IPS-20b (cell line): ENCODE results near the gene MXD3.

ENCODE experiments used
- H3K27ac ChIP-seq: one replicate; pipeline ENCODE4 v1.5.1; 2013; ENCODE audit warnings: low read length
- H3K27me3 ChIP-seq: 2 replicates; pipeline ENCODE4 v1.6.1; 2013; ENCODE audit warnings: mild to moderate bottlenecking, low read length, inconsistent platforms; ENCODE audit not compliant: insufficient read depth
- H3K36me3 ChIP-seq: 2 replicates; pipeline ENCODE4 v1.6.1; 2013; ENCODE audit warnings: low read depth, mild to moderate bottlenecking, inconsistent platforms, low read length, moderate library complexity; ENCODE audit not compliant: insufficient read depth
- H3K4me1 ChIP-seq: 2 replicates; pipeline ENCODE4 v1.6.1; 2013; ENCODE audit warnings: mild to moderate bottlenecking, control low read depth, inconsistent platforms, low read length, moderate library complexity; ENCODE audit not compliant: insufficient read depth
- H3K4me3 ChIP-seq: 2 replicates; pipeline ENCODE4 v1.5.1; 2013; ENCODE audit warnings: mild to moderate bottlenecking, low read length, inconsistent platforms
- H3K9ac ChIP-seq: 2 replicates; pipeline ENCODE4 v1.6.1; 2013; ENCODE audit warnings: low read depth, mild to moderate bottlenecking, inconsistent platforms, low read length, moderate library complexity
- H3K9me3 ChIP-seq: 2 replicates; pipeline ENCODE4 v1.6.1; 2013; ENCODE audit warnings: mild to moderate bottlenecking, low read depth, low read length, inconsistent platforms; ENCODE audit not compliant: insufficient read depth

Gene MXD3

DNA sequence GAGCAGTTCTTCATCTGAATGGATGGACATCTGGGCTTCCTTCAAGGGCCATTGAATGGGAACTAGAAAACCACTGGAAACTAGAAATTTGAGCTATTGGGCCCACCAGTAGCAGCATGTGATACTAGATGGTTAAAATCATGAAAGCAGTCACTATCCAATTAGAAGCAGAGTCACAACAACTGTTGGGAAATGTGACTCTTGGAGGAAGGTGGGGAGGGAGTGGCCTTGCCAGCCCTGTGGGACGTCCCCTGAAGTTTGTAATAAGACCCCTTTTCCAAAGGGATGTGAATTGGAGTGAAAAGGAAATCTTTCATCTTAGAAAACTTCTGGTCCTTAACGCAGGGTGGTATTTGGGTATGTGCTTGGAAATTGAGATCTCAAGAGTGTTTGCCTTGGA lies 13.8 kb downstream of the MXD3 start:
- Histone ChIP-seq H3K27ac (no peak overlapping the region), H3K9me3 (no peaks in the 10 kb centered on the region), H3K4me3 (no peak overlapping the region), H3K36me3 (peaks cover 74% of the 10 kb centered on the region), H3K4me1 (no peaks in the 10 kb centered on the region), H3K27me3 (no peaks in the 10 kb centered on the region), H3K9ac (no peak overlapping the region)

DNA sequence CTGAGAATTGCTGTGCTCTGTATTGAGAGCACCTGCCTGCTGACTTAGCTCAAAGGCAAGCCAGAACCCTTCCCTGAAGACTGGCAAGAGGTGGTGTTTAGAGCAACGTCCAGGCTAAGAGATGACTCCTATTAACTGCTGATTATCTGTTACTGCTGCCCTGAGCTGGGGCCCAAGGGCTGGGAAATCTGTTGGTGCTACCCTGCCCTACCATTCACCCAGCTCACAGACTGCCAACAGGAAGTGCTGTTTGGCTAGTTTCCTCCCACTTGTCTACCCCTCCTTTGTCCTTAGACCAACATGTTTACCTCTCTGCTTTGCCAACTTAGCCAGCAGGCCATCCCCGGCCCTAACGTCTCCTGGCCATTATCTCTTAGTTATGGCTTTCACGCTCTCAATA lies 15.1 kb downstream of the MXD3 start:
- H3K9me3 ChIP-seq = no peaks in the 10 kb centered on the region
- peaks cover 82% of the 10 kb centered on the region for H3K36me3 ChIP-seq
- H3K27me3 ChIP-seq = no peaks in the 10 kb centered on the region
- H3K4me1 ChIP-seq = no peaks in the 10 kb centered on the region
- H3K27ac ChIP-seq = no peak overlapping the region
- no peak overlapping the region for H3K4me3 ChIP-seq
- no peak overlapping the region for H3K9ac ChIP-seq

DNA sequence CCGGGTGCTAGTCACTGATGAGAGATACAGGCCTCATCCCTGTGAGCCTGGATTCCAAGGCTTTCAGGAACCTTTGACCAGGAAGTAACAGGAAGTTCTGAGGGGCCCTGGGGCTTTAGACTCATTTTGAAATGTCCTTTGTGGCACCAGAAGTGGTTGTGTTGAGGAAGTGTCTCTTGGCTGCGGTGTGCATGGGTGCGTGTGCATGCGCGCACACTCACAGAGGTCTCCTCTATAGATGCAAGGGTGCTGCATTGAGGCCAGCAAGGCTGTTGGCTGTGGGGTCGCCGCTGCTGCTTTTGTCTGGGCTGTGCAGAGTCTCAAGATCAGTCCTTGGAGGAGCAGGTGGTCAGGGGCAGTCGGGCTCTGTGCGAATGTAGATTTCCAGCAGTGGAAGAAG lies 15.8 kb downstream of the MXD3 start:
- Histone ChIP-seq H3K36me3 (peaks cover 82% of the 10 kb centered on the region), H3K27ac (no peak overlapping the region), H3K9me3 (no peaks in the 10 kb centered on the region), H3K4me3 (no peak overlapping the region), H3K4me1 (no peaks in the 10 kb centered on the region), H3K9ac (no peak overlapping the region), H3K27me3 (no peaks in the 10 kb centered on the region)

DNA sequence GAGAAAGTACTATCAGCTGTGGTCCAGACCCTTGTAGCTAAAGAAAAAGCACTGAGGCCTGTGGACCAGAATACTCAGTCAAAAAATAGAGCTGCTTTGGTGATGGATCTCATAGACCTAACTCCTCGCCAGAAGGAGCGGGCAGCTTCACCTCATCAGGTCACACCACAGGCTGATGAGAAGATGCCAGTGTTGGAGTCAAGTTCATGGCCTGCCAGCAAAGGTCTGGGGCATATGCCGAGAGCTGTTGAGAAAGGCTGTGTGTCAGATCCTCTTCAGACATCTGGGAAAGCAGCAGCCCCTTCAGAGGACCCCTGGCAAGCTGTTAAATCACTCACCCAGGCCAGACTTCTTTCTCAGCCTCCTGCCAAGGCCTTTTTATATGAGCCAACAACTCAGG lies 17.1 kb downstream of the MXD3 start:
- H3K27me3 ChIP-seq = no peaks in the 10 kb centered on the region
- H3K27ac ChIP-seq = no peak overlapping the region
- no peak overlapping the region for H3K9ac ChIP-seq
- H3K4me1 ChIP-seq = no peaks in the 10 kb centered on the region
- peaks cover 87% of the 10 kb centered on the region for H3K36me3 ChIP-seq
- H3K9me3 ChIP-seq = no peaks in the 10 kb centered on the region
- H3K4me3 ChIP-seq = no peak overlapping the region

DNA sequence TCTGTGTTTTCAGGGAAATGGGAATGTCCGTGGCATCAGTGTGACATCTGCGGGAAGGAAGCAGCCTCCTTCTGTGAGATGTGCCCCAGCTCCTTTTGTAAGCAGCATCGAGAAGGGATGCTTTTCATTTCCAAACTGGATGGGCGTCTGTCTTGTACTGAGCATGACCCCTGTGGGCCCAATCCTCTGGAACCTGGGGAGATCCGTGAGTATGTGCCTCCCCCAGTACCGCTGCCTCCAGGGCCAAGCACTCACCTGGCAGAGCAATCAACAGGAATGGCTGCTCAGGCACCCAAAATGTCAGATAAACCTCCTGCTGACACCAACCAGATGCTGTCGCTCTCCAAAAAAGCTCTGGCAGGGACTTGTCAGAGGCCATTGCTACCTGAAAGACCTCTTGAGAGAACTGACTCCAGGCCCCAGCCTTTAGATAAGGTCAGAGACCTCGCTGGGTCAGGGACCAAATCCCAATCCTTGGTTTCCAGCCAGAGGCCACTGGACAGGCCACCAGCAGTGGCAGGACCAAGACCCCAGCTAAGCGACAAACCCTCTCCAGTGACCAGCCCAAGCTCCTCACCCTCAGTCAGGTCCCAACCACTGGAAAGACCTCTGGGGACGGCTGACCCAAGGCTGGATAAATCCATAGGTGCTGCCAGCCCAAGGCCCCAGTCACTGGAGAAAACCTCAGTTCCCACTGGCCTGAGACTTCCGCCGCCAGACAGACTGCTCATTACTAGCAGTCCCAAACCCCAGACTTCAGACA lies 17.7 kb downstream of the MXD3 start:
- Histone ChIP-seq H3K27me3 (no peaks in the 10 kb centered on the region), H3K36me3 (peaks cover 93% of the 10 kb centered on the region), H3K4me3 (no peak overlapping the region), H3K9me3 (no peaks in the 10 kb centered on the region), H3K4me1 (no peaks in the 10 kb centered on the region), H3K9ac (no peak overlapping the region), H3K27ac (no peak overlapping the region)

DNA sequence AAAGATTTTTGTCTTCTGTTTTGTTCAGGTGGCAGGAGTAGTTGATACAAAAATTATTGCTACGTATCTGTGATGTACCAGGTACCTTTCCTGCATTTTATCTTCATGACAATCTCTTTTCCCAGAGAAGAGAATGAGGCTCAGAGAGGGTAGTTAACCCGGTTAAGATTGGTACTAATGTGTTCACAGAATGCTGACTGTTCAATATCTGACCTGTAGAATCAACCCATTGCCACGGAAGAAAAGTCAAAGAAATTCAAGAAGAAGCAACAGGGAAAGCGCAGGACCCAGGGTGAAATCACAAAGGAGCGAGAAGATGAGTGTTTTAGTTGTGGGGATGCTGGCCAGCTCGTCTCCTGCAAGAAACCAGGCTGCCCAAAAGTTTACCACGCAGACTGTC lies 20.0 kb downstream of the MXD3 start:
- no peak overlapping the region for H3K4me3 ChIP-seq
- H3K9me3 ChIP-seq = no peaks in the 10 kb centered on the region
- no peaks in the 10 kb centered on the region for H3K27me3 ChIP-seq
- no peak overlapping the region for H3K27ac ChIP-seq
- peaks cover 98% of the 10 kb centered on the region for H3K36me3 ChIP-seq
- no peak overlapping the region for H3K9ac ChIP-seq
- no peaks in the 10 kb centered on the region for H3K4me1 ChIP-seq

DNA sequence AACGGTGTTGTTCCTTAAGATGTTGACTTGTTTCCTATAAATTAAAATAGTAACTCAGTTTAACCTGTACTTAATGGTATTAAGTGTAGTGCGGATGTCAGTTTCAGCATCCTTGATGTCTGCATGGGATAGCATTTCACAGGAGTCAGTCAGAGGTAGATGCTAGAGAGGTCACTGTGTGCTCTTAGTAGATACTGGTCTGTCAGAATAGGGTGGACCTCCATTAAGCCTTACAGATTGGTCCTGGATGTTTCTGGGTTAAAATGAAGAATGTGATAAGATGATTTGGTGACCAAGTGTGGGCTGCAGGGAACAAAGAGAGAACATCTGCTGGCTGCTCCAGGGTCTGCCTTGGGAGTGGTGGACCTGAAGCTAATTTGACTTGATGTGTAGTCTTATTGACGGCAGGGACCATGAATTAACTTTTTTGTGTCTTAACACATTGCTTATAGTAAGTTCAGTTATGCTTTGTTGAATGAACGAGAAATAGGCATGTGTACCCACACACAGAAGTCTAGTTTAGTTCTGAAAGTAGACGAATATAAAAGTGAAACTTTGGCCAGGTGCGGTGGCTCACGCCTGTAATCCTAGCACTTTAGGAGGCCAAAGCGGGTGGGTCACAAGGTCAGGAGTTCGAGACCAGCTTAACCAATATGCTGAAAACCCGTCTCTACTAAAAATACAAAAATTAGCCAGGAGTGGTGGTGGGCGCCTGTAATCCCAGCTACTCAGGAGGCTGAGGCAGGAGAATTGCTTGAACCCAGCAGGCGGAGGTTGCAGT lies 20.7 kb downstream of the MXD3 start:
- Histone ChIP-seq H3K36me3 (peaks cover 98% of the 10 kb centered on the region), H3K9ac (no peak overlapping the region), H3K9me3 (no peaks in the 10 kb centered on the region)

DNA sequence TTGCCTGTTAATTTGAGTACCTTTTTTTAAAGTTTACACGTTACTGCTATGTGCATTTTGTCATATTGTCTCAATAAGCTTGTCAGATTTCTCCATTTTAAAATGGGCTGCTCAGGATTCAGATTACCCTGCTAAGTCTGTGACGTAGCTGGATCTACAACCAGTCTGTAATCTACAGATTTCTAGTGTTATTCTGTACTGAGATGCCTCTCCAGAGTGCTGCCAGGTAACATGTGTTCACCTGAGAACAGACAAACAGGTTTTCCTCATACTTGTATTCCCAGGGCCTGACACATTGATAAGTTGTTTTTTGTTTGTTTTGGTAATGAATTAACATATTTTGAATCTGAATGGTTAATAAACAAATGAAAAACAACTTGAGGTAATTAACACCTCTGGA lies 23.5 kb downstream of the MXD3 start:
- H3K4me3 ChIP-seq = no peak overlapping the region
- no peak overlapping the region for H3K27ac ChIP-seq
- H3K27me3 ChIP-seq = no peaks in the 10 kb centered on the region
- no peaks in the 10 kb centered on the region for H3K4me1 ChIP-seq
- no peak overlapping the region for H3K9ac ChIP-seq
- H3K36me3 ChIP-seq = peaks cover 96% of the 10 kb centered on the region
- no peaks in the 10 kb centered on the region for H3K9me3 ChIP-seq

More for the DNA sequence above, 20.7 kb downstream of the MXD3 start:
- no peaks in the 10 kb centered on the region for H3K4me1 ChIP-seq
- no peaks in the 10 kb centered on the region for H3K27me3 ChIP-seq
- no peak overlapping the region for H3K4me3 ChIP-seq
- no peak overlapping the region for H3K27ac ChIP-seq

DNA sequence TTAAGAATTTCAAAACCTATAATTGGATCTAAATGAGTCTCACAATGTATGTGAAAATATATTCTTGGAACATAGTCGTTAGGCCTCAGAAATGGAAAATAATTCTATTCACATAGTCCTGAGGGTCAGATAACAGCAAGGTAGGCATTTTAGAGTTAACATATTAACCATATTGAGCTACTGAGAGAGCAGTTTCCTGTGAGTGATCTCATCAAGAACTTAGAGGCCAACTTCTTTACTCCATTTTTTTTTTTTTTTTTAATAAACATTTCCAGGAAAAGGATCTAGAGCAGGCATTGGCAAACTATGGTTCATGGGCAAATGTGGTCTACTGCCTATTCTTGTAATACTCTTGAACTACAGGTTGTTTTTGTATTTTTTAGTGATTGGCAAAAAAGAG lies 34.8 kb downstream of the MXD3 start:
- H3K9ac ChIP-seq = no peak overlapping the region
- H3K4me3 ChIP-seq = no peak overlapping the region
- no peaks in the 10 kb centered on the region for H3K4me1 ChIP-seq
- H3K27ac ChIP-seq = no peak overlapping the region
- no peaks in the 10 kb centered on the region for H3K27me3 ChIP-seq
- peaks cover 93% of the 10 kb centered on the region for H3K36me3 ChIP-seq
- H3K9me3 ChIP-seq = no peaks in the 10 kb centered on the region

DNA sequence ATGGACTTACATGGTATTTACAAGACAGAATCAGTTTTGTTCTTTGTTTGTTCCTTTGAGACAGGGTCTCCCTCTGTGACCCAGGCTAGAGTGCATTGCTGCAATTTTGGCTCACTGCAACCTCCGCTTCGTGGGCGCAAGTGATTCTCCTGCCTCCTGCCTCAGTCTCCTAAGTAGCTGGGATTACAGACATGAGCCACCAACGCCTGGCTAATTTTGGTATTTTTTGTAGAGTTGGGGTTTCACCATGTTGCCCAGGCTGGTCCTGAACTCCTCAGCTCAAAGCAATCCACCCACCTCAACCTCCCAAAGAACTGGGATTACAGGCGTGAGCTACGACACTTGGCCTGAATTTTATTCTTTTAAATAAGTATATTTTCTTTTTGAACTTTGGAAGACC lies 35.8 kb downstream of the MXD3 start:
- Histone ChIP-seq H3K27me3 (no peaks in the 10 kb centered on the region), H3K36me3 (peaks cover 91% of the 10 kb centered on the region)

DNA sequence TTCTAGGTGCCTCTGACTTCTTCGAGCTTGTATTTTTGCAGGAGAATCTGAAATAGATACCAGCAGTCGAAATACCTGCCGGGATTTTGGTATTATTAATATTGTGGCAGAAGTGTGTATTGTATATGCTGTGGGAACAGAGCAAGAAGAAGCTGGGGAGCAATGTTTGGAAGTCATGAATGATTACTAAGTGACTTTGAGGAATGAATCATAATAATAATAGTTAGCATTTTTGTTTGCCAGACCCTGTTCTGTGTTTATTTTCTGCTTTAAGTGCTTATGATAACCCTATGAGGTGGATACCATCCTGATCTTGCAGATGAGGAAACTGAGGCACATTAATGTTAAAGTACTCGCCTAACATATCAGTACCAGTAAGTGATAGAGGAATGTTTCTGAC lies 40.6 kb downstream of the MXD3 start:
- H3K4me3 ChIP-seq = no peak overlapping the region
- H3K27me3 ChIP-seq = no peaks in the 10 kb centered on the region
- peaks cover 94% of the 10 kb centered on the region for H3K36me3 ChIP-seq
- no peak overlapping the region for H3K9ac ChIP-seq
- H3K4me1 ChIP-seq = no peaks in the 10 kb centered on the region
- H3K9me3 ChIP-seq = no peaks in the 10 kb centered on the region
- H3K27ac ChIP-seq = no peak overlapping the region

More for the DNA sequence above, 35.8 kb downstream of the MXD3 start:
- no peaks in the 10 kb centered on the region for H3K9me3 ChIP-seq
- no peaks in the 10 kb centered on the region for H3K4me1 ChIP-seq
- H3K4me3 ChIP-seq = no peak overlapping the region
- no peak overlapping the region for H3K27ac ChIP-seq
- H3K9ac ChIP-seq = no peak overlapping the region

DNA sequence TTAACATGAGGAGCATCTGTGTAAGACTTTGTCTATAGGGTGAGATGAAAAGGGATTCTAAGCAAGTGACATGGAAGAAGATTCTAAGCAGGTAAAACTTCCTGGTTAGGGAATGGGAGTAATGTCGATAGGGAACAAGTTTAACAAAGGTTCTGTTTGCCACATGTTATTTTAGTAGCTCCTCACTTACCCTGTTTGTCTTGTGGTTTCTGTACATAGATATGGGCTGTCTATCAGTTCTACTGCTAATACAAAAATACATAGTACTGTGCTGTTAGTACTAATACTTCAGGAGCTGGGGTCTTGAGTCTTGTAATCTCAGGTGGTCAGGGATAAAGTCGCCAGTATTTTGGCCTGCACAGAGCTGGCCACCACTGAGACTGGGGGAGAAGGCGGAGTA lies 41.0 kb downstream of the MXD3 start:
- Histone ChIP-seq H3K9me3 (no peaks in the 10 kb centered on the region), H3K27ac (no peak overlapping the region), H3K27me3 (no peaks in the 10 kb centered on the region), H3K36me3 (peaks cover 94% of the 10 kb centered on the region), H3K4me3 (no peak overlapping the region), H3K4me1 (no peaks in the 10 kb centered on the region), H3K9ac (no peak overlapping the region)
